Endothelial cell of umbilical vein (primary cell): ENCODE measurements around the gene PHLPP1.

Experiments used
- CTCF ChIP-seq, 2 donors: IDR thresholded peaks; 1 replicate in 1 of 2; 2 replicates in 1 of 2; pipeline ENCODE4 v1.5.1; 2011; ENCODE audit warnings: low read length in 2 of 2, mild to moderate bottlenecking in 2 of 2, moderate library complexity in 2 of 2, control low read depth in 1 of 2, inconsistent platforms in 1 of 2, low read depth in 1 of 2; ENCODE audit not compliant: insufficient read depth in 1 of 2; ENCODE audit errors: extremely low read depth in 1 of 2
- EZH2 ChIP-seq: IDR thresholded peaks from 2 replicates; pipeline ENCODE4 v1.6.1; 2012; ENCODE audit warnings: borderline replicate concordance, low read depth, mild to moderate bottlenecking, moderate library complexity, low read length, inconsistent platforms; ENCODE audit not compliant: severe bottlenecking
- FOS ChIP-seq: IDR thresholded peaks from 2 replicates; pipeline ENCODE4 v1.6.1; 2011; ENCODE audit warnings: mild to moderate bottlenecking, low read length, moderate library complexity, borderline replicate concordance; ENCODE audit not compliant: insufficient read depth
- GATA2 ChIP-seq: IDR thresholded peaks from 2 replicates; pipeline ENCODE4 v1.7.0; 2011; ENCODE audit warnings: low read depth, mild to moderate bottlenecking, moderate library complexity, mixed read lengths, low read length; ENCODE audit not compliant: insufficient read length, insufficient read depth
- POLR2A ChIP-seq: IDR thresholded peaks from 2 replicates; pipeline ENCODE4 v1.6.1; 2012; ENCODE audit warnings: low read depth, mild to moderate bottlenecking, control low read depth, low read length
- POLR2AphosphoS5 ChIP-seq: IDR thresholded peaks from 2 replicates; pipeline ENCODE4 v1.6.1; 2012; ENCODE audit warnings: low read depth, mild to moderate bottlenecking, control low read depth, low read length, moderate library complexity; ENCODE audit not compliant: insufficient read depth

- TF ChIP-seq POLR2A (no peak), CTCF (IDR thresholded peaks at IDR 0.05; ENCODE audit: extremely low read depth in 1 of 2, insufficient read depth in 1 of 2, low read depth in 1 of 2, low read length in 2 of 2) (no peak), GATA2 (no peak), POLR2AphosphoS5 (no peak), FOS (no peak), EZH2 (no peak)
These were observed 286.5 kb downstream of the PHLPP1 start for GRCh38 chr18:63001861-63002260.
